ENCODE measurements around the gene MIGA2.
"Not testable (repeated sequence)": the region's sequence is repeated elsewhere in the genome, so short reads cannot be mapped to it uniquely, and the experiment has no call there.

Gene MIGA2

GRCh38 chr9:129011170-129011569 lies 25.3 kb upstream of the MIGA2 start:
- no peak for DNase-seq (ENCODE audit: low read depth in 2 of 2)

GRCh38 chr9:129011761-129012181 lies 24.7 kb upstream of the MIGA2 start:
- DNase-seq (ENCODE audit: low read depth in 2 of 2), result no peak

- no peak for DNase-seq (ENCODE audit: low read depth in 2 of 2)
These were observed 24.1 kb upstream of the MIGA2 start for GRCh38 chr9:129012343-129012742.

GRCh38 chr9:129012893-129013448 lies 23.5 kb upstream of the MIGA2 start:
- no peak for DNase-seq (ENCODE audit: low read depth in 2 of 2)

GRCh38 chr9:129013674-129014073 lies 22.8 kb upstream of the MIGA2 start:
- no peak for DNase-seq (ENCODE audit: low read depth in 2 of 2)

GRCh38 chr9:129014124-129014523 lies 22.3 kb upstream of the MIGA2 start:
- no peak for DNase-seq (ENCODE audit: low read depth in 2 of 2)

- no peak for DNase-seq (ENCODE audit: low read depth in 2 of 2)
These were observed 21.8 kb upstream of the MIGA2 start for GRCh38 chr9:129014608-129015007.

- DNase-seq (ENCODE audit: low read depth in 2 of 2), result no peak
These were observed 15.3 kb upstream of the MIGA2 start for GRCh38 chr9:129021091-129021490.

GRCh38 chr9:129022037-129022436 lies 14.4 kb upstream of the MIGA2 start:
- no peak for DNase-seq (ENCODE audit: low read depth in 2 of 2)

- DNase-seq (ENCODE audit: low read depth in 2 of 2), result no peak
These were observed 13.2 kb upstream of the MIGA2 start for GRCh38 chr9:129023036-129023907.

GRCh38 chr9:129023908-129024233 lies 12.6 kb upstream of the MIGA2 start:
- no peak for DNase-seq (ENCODE audit: low read depth in 2 of 2)

GRCh38 chr9:129026442-129027223 lies 9.8 kb upstream of the MIGA2 start:
- DNase-seq (ENCODE audit: low read depth in 2 of 2), result no peak

- no peak for DNase-seq (ENCODE audit: low read depth in 2 of 2)
These were observed 9.2 kb upstream of the MIGA2 start for GRCh38 chr9:129027224-129027684.

GRCh38 chr9:129027685-129028191 lies 8.7 kb upstream of the MIGA2 start:
- peak; percentile 13 to 37 for DNase-seq (ENCODE audit: low read depth in 2 of 2)

- peak; percentile 93 to 98 for DNase-seq (ENCODE audit: low read depth in 2 of 2)
These were observed 8.0 kb upstream of the MIGA2 start, which contains the start of gene SH3GLB2 for GRCh38 chr9:129028192-129028966. SH3GLB2 (minus strand) TSS chr9:129028331; CDS start chr9:129028154, 177 bp downstream.

GRCh38 chr9:129030191-129030590 lies 6.2 kb upstream of the MIGA2 start:
- no peak for DNase-seq (ENCODE audit: low read depth in 2 of 2)

- no peak for DNase-seq (ENCODE audit: low read depth in 2 of 2)
These were observed 4.9 kb upstream of the MIGA2 start for GRCh38 chr9:129031514-129031913.

- no peak for DNase-seq (ENCODE audit: low read depth in 2 of 2)
These were observed 3.8 kb upstream of the MIGA2 start for GRCh38 chr9:129032541-129033159.

GRCh38 chr9:129033216-129033615 lies 3.2 kb upstream of the MIGA2 start:
- no peak for DNase-seq (ENCODE audit: low read depth in 2 of 2)

- DNase-seq (ENCODE audit: low read depth in 2 of 2), result not testable (repeated sequence)
These were observed 588 bp upstream of the MIGA2 start for GRCh38 chr9:129035838-129036237.
